EH (cell line): ENCODE measurements around the gene MT1F.
"Not testable (repeated sequence)": the region's sequence is repeated elsewhere in the genome, so short reads cannot be mapped to it uniquely, and the experiment has no call there.

Experiments used
- DNase-seq: peaks from one replicate; pipeline ENCODE4 v3.0.0-alpha.2; 2015; ENCODE audit warnings: low read depth

MT1F gene

DNA sequence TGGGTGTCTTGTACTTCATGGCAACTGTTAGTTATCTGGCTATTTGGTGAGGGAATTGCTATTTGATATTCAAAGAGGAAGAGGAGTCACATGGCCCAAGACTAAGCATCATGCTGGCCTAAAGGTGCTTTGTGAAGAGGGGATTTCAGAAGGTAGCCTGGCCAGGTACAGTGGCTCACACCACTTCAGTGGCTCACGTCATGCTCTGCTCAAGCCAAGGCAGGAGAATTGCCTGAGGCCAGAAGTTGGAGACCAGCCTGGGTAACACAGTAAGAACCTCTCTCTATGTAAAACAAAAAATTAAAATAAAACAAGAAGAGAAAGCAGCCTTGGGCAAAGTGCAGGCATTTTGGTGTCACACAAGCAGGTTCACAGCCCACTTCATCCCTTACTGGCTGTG, 12.4 kb upstream of the MT1F start:
- no peak for DNase-seq

DNA sequence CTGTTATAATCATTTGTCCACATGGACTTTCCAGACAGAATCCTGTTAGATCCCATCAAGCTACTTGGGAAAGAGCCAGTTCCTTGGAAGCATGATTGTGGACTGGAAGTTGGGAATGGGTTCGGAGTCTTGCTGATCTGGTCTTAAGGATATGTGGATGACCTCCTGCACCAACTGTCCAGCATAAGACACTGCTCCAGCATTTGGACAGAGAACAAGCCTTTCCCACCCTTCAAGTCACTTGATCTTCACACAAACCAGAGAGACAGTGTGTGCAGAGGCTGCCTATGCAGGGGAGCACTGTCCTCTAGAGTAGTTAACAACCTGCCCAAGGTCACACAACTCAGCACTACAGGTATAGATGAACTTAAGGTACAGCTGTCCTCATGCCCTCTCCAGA, 11.9 kb upstream of the MT1F start:
- no peak for DNase-seq

DNA sequence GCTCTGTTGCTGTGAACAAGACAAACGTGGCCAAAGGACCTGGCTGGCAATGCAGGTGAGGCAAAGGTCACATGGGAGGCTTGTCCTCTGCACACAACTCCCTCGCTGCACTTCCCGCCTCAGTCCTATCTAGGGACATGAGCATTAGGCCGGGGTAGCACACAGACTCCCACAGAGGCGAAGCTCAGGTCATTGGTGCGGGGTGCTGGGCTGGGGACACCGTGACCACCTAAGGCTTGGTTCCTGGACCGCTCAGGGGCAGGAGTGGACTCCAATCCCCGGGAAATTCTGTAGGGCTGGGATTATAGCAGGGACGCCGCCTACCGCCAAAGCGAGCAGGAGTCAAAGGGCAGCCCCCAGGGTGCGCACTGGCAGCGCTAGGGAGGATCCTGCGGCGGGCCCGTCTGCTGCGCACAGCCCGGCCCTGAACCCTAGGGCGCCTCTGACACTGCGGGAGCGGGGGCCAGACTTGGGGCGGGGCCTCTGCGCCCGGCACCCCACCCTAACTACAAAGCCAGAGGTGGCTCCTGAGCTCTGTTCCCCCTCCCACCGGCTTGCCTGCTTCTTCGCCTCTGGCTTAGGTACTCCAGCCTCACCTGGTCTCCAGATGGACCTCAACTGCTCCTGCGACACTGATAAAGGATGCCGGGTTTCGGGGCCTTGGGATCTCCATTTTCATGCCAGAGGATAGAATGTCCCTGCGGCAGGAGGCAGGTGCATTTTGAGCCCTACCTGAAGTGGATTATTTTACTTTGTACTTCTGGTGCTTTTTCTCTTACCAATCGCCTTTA, 9.9 kb upstream of the MT1F start:
- DNase-seq, result no peak

DNA sequence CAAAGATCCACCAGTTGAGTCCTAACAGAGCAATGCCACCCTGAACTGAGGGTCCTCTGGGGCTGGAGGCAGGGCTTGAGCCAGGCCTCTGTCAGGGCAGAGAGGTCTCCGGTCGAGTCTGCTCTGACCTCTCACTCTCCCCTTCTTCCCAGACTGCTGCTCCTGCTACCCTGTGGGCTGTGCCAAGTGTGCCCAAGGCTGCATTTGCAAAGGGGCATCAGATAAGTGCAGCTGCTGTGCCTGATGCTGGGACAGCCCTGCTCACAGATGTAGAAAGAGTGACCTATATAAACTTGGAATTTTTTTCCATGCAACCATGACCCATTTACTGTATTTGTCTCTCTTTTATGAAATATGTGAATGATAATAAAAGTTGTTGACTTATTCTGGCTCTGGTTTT, 8.5 kb upstream of the MT1F start:
- DNase-seq, result no peak

DNA sequence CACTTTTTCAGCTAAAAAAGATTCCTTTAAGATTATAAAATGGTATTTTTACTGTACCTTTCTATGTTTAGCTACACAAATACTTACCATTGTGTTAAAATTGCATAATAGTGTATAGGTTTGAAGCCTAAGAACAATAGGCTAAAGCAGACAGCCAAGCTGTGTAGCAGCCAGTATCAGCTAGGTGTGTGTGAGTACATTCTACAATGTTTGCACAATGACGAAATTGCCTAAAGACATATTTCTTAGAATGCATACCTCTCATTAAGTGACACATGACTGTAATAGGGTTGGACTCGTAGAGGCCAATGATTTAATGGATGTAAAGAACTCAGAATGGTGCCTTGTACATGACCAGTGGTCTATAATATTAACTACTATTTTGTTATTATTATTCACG, 7.9 kb upstream of the MT1F start:
- DNase-seq, result no peak

DNA sequence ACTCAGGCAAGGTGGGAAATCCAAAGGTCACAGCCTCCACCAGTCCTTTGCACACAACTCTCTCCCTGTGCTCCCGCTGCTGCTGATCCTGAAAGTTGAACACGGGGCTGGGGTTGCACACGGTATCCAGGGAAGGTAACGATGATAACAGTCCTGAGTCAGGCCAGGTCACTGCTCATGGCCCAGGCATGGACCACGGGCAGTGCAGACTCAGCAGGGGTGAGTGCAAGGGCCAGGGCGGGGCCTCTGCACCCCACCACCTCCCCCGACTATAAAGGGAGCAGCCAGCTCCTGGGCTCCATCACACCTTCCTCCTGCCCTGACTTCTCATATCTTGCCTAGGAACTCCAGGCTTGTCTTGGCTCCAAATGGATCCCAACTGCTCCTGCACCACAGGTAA, 6.2 kb upstream of the MT1F start, which contains the start of gene MT1B:
TSS of gene MT1B (plus strand) at position 301 of the 400 bp plus-strand sequence. CDS start at position 369, 68 bp downstream.
- DNase-seq, result no peak

DNA sequence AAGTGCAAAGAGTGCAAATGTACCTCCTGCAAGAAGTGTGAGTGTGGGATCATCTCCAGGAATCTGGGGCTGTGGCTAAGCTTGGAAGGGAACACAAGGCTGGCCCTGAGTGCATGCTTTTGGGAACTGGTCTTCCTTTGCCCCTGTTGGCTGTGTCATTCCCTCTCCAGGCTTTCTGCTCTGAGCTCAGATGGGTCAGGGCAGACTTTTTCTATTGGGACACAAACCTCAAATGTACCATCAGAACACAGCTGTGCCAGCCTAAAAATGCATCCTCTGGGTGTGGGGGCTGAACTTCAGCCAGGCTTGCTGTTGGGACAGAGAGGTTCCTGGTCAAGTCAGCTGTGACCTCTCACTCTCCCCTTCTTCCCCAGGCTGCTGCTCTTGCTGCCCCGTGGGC, 5.2 kb upstream of the MT1F start:
- no peak for DNase-seq

DNA sequence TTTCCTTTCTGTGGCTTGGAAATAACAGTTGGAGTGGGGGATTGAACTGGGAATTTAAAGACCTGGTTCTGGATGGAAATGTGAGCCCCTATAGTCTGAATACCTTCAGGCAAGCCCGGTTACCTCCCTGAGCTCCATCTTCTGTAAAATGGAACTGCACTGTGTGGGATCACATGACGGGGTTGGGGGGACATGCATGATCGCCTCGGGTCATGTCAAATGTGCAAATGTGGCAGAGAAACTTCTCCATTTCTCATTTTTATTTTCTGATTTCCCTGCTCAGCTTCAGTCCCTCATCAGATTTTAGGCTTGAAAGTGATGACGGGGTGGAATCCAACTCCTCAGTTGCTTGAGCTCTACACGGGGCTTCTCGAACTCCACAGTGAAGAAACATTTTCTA, 4.5 kb upstream of the MT1F start:
- no peak for DNase-seq

DNA sequence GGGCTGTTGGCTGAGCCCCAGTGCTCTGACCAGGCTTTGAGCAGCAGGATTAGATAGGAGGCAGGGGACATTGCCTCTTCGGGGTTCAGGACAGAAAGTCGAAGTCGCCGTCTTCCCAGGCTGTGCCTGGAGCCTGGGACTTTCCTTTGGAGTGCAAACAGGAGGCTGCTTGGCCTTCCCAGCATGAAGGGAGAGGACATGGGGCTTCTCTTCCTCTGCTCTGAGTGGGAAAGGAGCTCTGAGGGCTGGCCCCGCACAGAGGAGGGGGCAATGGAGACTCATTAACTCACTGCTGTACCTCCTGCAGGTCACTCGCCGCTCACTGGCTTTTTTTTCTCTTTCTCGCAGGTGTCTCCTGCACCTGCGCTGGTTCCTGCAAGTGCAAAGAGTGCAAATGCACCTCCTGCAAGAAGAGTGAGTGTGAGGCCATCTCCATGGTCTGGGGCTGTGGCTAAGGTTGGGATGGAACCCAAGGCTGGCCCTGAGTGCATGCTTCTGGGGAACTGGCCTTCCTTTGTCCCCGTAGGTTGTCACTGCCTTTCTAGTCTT, 642 bp downstream of the MT1F start:
- no peak for DNase-seq

DNA sequence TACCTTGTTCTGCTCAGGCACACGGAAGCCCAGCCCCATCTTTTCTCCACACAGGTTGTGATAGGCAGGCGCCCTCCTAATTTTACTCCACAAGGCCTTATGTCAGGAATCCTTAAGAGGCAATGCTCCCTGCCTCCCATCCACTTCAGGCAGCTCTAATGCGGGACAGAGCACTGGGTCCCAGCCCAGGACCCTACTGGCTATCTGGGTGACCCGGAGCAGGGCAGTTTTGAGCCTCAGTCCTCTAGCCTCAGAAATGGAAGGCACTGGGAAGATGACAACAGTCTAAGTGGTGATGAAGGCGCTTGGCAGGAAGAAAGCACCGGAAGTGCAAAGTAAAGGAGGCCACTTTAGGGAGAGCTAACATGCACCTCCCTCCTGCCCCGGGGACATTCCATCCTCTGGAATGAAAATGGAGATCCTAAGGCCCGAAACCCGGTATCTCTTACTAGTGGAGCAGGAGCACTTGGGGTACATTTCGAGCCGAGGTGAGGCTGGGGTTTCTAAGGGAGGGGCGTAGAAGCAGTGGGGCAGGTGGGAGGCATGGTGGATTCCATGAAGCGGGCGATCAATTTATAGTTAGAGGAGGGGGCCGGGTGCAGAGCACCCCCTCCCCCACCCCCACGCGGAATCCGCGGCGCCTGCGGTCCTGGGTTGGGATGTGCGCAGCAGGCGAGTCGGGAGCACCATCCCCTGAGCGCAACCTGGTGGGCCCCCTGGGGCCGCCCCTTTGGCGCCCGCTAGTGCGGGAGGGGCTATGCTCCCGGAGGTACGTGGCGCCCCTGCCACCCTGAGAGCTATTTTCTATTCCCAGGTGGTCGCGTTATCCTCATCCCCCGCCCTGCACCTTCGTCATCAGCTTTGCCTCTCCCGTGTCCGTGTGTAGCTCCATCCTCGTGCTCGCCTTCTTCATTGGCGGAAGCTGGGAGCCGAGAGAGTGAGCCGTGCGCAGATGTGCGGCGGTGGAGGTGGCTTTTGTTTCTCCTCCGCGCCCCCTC, 4.9 kb downstream of the MT1F start:
- no peak for DNase-seq

DNA sequence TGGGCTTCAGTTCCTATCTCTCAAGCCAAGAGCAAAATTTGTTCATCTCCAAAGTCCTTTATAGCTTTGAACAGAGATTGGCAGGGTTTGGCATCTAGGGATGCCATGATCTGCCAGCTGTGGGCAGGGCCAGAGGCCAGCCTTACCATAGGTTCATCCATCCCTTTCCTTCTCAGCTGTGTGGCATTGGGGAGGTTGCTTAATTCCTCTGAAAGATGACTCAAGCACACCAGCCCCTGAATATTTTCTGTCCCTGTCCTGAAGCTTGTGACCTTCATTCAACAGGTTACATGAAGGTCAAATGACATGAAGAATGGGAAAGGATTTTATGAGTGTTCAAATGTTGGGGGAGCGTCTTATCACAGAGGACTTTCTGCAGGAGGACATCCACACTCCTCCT, 6.7 kb downstream of the MT1F start:
- DNase-seq, result no peak

DNA sequence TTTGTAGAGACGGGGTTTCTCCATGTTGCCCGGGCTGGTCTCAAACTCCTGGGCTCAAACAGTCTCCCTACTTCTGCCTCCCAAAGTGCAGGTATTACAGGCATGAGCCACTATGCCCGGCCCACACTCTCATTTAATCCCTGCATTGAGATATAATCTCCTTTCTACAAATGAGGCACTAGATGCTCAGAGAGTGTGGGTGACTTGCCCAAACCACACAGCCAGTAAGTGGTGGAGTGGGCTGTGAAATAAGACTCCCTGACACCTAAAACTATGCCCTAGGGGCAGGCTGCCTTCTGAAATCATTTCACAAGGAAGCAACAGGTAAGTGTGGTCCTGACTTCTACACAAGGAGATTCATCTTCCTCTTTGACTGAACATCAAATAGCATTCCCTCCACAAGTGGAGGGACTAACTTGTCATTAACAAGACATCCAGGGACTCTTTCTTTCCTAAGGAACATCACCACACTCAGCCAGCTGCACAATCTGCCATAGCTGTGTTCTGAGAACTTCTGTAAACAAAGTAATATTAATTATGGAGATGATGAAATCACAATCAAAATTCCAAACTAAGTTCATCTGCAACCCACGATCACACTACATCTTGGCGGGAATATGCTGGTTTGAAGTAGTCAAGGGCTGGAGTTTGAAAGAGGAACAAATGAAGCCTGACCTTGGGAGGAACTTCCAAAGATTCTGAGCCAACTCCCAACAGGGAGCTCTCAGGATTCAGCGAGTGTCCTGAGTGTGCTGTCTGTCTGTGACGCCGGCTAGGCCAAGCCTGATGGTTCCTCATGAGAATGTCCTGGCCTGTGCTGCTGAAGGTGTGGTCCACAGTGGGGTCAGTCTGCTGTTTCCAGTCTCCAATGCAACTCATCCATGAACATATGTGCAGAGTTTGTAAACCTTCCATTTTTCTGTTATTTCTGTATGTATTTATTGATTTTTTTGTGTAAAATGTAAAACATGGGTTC, 7.8 kb downstream of the MT1F start:
- not testable (repeated sequence) for DNase-seq

DNA sequence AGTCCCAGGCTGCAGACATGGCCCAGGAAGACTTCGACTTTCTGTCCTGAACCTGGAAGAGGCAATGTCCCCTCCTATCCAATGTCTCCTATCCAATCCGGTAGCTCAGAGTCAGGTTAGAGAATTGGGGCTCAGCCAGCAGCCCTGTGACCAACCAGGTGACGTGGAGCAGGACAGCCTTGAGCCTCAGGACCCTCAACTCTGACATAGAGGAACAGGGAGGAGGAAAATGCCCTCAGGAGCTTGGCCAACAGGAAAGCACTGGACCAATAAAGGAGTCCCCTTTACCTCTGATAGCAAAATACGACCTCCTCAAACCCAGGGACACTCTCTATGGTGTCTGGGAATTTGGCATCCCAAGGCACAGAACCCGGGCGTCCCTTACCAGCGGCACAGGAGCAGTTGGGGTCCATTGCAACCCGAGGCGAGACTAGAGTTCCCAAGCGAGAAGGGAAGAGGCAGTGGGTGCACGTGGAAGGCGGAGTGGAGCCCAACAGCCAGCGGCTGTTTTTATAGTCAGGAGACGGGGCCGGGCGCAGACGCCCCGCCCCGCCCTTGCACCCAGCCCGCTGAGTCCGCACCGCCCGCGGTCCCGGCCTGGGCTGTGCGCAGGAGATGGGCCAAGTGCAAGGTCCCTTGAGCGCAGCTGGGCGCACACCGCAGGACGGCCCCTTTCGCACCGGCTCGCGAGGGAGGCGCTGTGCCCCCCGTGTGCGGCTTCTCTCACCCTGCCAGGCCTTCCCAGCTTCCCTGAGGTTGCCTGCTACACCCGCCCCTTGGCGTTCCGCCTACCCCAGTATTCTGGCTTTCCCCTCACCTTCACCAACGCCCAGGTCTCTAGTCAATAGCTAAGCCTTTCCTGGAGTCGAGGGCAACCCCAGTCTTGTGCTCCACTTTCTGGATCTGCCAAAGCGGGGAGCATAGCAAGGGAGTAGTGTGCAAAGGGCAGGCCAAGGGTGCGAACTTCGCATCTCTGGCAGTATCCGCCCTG, 10.1 kb downstream of the MT1F start, which contains the start of gene MT1G:
TSS of gene MT1G (minus strand) at position 485 of the 991 bp plus-strand sequence. CDS start at position 413, 72 bp downstream.
- DNase-seq, result peak; percentile 55

DNA sequence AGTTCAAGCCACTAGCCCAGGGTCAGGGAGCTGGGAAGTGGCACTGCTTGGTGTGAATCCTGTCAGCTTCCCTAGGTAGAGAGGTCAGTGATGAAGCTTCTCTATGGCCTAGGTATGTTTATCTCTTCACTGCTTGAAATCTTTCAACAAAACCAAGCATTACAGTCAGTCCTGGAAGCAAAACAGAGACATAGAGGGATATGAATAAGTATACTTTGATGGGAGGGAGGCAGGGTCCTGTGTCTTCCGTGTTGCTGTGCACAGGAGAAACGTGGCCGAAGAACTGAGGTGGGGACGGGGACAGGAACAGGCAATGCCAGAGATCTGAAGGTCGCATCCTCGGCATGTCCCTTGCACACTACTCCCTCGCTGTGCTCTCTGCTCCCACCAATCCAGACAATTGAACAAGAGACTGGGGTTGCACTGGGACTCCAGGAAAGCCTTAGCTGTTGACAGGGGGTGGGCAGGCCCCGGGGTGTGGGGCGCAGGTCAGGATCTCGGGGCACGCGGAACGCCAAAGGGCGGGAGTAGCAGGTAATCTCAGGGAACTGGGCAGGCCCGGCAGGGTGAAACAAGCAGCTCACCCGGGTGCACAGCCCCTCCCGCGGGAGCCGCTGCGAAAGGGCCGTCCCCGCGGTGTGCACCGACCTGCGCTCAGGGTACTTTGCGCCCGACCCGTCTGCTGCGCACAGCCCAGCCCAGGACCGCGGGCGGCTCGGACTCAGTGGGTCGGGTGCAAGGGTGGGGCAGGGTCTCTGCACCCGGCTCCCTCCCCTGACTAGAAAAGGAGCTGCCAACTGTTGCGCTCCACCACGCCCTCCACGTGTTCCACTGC, 11.5 kb downstream of the MT1F start, which contains the start of gene MT1H:
TSS of gene MT1H (plus strand) at position 810 of the 835 bp plus-strand sequence. CDS start 71 bp downstream, outside the sequence.
- DNase-seq, result no peak

DNA sequence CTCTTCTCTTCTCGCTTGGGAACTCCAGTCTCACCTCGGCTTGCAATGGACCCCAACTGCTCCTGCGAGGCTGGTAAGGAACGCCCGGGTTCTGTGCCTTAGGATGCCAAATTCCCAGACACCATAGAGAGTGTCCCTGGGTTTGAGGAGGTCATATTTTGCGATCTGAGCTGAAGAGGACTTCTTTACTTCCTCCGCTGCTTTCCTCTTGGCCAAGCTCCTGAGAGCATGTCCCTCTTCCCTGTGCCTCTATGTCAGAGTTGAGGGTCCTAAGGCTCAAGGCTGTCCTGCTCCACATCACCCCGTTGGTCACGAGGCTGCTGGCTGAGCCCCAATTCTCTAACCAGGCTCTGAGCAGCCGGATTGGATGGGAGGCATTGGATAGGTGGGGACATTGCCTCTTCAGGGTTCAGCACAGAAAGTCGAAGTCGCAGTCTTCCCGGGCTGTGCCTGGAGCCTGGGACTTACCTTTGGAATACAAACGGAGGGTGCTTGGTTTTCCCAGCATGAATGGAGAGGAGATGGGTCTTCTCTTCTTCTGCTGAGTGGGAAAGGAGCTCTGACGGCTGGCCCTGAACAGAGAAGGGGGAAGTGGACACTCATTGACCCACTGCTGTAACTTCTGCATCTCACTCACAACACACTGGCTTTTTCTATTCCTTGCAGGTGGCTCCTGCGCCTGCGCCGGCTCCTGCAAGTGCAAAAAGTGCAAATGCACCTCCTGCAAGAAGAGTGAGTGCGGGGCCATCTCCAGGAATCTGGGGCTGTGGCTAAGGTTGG, 12.3 kb downstream of the MT1F start:
- no peak for DNase-seq

DNA sequence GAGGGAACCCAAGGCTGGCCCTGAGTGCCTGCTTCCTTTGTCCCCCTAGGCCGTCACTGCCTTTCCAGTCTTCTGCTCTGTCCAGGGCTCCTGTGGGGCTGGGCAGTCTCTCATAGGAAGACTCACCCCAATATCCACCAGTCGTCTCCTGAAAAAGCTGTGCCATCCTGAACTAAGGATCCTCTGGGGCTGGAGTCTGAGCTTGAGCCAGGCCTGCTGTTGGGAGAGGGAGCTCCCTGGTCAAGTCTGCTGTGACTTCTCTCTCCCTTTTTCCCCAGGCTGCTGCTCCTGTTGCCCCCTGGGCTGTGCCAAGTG, 12.8 kb downstream of the MT1F start:
- DNase-seq, result no peak

DNA sequence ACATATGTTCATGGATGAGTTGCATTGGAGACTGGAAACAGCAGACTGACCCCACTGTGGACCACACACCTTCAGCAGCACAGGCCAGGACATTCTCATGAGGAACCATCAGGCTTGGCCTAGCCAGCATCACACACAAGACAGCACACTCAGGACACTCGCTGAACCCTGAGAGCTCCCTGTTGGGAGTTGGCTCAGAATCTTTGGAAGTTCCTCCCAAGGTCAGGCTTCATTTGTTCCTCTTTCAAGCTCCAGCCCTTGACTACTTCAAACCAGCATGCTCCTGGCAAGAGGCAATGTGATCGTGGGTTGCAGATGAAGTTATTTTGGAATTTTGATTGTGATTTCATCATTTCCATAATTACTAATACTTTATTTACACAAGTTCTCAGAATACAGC, 13.9 kb downstream of the MT1F start:
- DNase-seq, result not testable (repeated sequence)

DNA sequence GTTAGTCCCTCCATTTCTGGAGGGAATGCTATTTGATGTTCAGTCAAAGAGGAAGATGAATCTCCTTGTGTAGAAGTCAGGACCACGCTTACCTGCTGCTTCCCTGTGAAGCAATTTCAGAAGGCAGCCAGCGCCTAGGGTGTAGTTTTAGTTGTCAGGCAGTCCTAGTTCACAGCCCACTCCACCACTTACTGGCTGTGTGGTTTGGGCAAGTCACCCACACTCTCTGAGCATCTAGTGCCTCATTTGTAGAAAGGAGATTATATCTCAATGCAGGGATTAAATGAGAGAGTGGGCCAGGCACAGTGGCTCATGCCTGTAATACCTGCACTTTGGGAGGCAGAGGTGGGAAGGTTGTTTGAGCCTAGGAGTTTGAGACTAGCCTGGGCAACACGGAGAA, 14.4 kb downstream of the MT1F start:
- not testable (repeated sequence) for DNase-seq
